ENCODE data around the gene TSPAN14.

Gene TSPAN14

DNA sequence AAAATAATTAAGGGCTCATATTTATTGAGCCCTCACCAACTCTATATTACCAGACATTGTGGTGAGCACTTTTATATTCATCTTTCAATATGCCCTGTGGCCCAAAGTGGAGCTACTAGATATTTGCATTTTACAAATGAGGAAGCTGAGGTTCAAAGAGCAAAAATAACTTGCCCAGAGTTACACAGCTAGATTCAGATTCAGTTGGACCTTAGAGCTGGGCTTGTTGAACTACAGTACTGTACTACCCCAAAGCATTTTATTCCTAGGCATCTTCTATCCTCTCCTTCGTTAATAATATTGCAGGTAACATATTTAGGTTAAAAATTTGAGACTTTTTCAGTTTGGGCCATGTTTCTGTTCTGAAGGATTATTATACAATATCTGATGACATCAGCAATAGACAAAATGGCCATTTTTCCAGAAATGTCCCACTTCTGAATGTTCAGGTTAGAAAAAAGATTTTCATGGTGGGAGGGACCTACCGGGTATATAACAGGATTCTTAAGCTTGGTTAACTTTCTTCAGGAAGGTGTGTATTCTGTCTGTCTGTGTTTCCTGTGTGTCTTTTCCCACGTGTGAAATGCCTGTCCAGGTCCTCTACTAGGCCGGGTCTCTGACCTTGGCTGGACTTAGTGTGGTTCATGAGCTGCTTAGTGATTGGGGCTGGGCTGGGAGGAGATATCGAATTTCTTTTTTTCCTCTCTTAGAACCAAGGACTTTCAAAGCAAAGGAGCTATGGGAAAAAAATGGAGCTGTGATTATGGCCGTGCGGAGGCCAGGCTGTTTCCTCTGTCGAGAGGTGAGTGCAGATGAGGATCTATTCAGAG is 32.2 kb upstream of the TSPAN14 start:
- DNase-seq (ENCODE audit: low read depth), result no peak

DNA sequence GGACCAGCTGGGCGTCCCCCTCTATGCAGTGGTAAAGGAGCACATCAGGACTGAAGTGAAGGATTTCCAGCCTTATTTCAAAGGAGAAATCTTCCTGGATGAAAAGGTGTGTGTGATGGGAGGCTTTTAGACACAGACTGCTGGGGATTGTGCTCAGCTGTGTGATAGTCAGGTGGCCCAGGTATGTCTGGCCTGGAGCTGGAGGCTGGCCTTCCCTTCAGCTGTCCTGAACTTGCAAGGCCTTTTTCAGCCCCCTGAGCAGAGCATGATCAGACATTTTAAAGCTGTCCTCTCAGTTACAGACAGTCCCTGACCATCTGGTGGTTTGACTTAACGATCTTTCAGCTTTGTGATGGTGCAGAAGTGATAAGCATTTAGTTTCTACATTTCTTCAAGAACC is 28.2 kb upstream of the TSPAN14 start:
- no peak for DNase-seq (ENCODE audit: low read depth)

GRCh38 chr10:80427541-80427940 is 26.6 kb upstream of the TSPAN14 start:
- no peak for DNase-seq (ENCODE audit: low read depth)

DNA sequence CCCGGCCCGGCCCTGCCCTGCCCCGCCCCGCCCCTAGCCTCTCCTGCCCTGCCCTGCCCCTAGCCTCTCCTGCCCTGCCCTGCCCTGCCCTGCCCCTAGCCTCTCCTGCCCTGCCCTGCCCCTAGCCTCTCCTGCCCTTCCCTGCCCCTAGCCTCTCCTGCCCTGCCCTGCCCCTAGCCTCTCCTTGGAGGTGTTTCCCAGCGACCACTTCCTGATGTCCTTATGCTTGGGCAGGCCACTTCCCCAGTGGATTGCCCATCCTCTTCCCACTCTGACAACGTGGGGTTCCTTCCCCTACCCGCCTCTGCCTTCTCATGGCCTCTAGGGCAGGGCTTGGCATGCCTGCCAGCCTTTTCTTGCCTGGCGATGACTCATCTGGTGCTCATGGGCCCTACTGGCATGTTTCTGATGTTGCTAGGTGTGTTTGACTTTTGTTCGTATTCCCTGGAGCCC is 24.6 kb upstream of the TSPAN14 start:
- no peak for DNase-seq (ENCODE audit: low read depth)

GRCh38 chr10:80433134-80433533 is 21.0 kb upstream of the TSPAN14 start:
- no peak for DNase-seq (ENCODE audit: low read depth)

DNA sequence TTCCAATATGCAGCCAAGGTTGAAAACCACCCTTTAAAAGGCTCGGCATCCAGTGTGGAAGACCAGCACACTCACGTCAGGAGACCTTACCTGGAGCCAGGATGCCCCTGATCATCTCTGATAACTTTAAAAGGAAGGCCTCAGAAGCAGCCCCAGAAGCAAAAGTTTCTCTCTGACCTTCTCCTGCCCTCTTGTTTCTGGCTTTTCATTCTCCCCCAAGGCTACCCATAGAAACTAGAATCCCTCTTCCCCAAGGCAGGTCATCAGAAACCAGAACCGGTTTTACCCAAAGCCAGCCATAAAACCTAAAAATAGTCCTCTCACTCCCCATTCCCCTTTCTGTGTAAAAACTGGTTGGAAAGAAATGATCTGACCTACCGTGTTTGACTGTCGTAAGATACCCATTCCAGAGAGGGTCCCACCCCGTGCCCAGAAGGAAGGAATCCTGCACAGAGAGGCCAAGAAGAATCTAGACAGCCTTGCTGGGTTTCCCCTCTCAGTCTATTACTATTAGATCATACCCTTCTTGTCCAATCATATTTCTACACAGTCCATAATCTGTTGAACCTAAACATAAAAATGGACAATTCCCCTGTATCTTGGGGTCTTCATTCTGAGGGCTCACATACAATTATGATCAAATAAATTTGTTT is 17.5 kb upstream of the TSPAN14 start:
- no peak for DNase-seq (ENCODE audit: low read depth)

DNA sequence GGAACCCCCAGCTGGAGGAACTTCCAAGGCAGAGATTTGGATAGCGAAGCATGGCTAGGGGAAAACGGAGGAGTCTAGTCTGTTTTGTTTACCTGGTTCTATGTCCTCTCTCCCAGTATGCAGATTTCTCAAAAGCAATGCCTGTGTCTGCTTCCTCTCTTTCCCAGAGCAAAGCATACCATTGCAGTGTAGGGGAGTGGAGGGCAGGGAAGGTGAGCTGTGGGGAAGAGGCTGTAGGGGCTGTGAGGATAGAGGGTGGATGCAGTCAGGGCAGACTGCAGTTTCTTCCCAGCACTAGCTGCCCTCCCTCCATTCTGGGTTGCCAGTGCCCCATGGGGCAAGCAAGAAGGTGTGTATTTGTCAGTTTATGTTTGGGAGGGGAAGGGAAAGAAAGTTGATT is 16.9 kb upstream of the TSPAN14 start:
- no peak for DNase-seq (ENCODE audit: low read depth)

DNA sequence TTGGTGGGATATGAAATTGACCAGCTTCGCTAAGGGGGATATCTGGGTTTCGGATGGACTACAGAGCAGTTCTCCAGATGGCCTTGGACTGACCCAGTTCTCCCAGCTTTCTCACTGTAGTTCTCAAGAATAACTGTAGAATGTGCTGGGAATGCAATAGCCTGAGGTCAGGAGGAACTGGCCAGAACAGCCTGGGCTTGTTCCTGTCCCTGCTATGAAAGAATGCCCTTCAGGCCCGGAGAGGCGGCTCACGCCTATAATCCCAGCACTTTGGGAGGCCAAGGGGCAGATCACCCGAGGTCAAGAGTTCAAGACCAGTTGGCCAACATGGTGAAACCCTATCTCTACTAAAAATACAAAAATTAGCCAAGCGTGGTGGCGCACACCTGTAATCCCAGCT is 12.3 kb upstream of the TSPAN14 start:
- no peak for DNase-seq (ENCODE audit: low read depth)

DNA sequence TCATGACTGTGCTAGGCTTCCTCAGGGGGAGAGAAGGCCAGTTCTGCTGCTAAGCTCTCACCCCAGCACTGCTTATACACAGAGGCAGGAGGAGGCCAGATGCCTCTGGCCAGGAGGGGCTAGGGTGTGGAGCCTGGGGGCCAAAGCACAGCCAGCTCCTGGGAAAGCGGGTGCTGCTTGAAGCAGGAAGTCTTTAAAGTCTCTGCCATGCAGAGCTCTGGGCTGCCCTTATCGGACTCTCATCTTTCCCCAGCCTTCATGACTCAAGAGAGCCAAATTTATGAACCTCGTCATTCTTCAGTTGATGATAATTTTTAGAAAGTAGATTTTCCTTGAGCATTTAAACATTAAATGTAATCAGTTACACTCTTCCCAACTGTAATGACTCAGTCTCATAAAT is 11.2 kb upstream of the TSPAN14 start:
- DNase-seq (ENCODE audit: low read depth), result no peak

DNA sequence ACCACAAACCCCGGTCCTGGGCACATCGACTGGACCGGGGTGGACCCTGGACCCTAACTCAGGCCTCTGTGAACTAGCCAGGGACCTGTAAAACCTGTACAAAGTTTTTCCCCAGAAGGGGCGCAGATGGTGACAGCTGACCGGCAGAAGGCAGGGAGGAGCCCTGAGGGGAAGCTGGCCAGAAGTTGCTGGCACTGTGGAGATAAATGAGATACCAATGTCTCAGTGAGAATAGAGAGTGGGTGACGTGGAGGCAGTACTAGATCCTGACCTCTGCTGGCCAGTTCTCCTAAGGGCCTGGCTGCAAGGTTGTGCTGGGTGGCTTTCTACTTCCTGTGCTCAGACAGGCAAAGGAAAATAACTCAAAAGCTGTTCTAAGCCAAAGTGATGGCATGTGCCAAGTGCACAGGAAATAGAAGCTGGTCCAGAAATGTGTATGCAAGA is 10.6 kb upstream of the TSPAN14 start:
- DNase-seq (ENCODE audit: low read depth), result peak; percentile 44

DNA sequence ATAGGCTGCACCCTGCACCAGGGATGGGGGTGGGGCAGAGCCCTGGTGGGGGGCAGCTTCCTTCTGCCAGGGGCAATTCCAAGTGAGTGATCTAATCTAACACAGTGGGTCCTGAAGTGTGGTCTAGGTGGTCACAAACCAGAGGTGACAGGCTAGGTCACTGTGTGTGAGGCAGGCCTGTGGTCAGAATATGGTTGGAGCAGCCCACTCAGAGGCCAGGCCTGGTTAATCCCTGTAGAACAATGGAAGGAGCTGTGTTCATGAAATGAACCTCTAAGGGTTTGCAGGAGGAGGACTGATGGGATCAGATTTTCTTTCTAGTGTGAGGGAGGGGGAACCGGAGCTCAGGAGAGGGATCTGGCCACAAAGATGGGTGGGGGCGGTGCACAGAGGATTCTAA is 10.0 kb upstream of the TSPAN14 start:
- DNase-seq (ENCODE audit: low read depth), result no peak

DNA sequence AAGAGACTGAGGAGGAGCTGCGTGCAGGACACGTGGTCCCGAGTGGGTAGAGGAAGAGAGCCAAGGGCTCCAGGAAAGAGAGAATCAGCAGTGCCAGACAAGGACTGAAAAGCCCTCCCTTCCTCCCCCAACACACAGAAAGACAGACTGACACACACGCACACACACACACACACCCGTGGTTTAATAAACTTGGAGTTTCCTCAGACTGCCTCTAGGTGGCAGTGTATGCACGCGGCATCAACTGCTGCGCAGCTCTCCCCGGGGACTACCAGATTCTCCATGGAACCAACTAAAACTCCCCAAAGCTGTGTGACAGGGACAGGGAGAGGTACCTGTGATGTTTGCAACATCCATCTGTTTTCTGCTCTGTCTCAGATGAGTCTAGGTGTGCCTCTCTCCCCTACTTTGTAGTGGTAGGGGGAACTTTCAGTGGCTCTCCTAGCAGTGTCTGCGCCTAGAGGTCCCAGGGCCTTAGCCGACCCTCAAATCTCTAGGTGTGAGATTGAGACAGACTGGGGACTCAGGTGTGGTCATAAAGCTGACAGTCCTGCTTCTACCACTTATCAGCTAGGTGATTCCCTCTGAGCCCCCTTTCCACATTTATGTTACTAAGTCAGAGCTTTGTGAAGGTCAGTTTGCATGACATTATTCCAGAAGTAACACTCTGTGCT is 9.3 kb upstream of the TSPAN14 start:
- DNase-seq (ENCODE audit: low read depth), result peak; percentile 76

DNA sequence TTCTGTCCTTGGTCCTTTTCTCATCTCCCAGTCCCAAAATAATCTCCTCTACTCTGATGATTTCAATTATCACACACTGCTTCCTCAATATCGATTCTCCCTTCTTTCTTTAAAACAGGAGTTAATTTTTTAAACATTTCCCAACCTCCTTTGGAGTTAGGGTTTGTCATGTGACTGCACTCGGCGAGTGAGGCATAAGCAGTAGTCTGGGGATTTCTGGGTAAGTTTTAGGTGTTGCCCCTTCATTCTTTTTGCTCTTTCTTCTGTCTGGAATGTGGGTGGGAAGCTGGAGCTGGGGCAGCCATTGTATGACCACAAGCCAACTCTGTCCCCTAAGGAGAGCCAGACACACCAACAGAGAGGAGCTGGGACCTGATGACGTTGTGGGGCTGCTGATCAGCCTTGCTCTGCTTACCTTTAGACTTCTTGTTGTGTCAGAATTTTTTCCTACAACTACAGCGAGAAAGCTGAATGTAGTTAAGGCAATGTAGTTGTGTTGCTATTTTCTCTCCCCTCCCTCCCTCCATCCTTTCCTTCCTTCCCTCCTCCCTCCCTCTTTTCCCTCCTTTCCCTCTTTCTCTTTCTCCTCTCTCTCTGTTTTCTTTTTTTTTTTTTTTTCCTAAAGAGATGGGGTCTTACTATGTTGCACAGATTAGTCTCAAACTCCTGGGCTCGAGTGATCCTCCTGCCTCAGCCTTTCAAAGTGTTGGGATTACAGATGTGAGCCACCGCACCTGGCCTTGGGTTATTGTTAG is 6.5 kb upstream of the TSPAN14 start:
- DNase-seq (ENCODE audit: low read depth), result no peak

- no peak for DNase-seq (ENCODE audit: low read depth)
Measured at GRCh38 chr10:80448209-80448942, 5.7 kb upstream of the TSPAN14 start.

- DNase-seq (ENCODE audit: low read depth), result no peak
Measured at GRCh38 chr10:80449520-80449919, 4.6 kb upstream of the TSPAN14 start.

- DNase-seq (ENCODE audit: low read depth), result no peak
Measured at GRCh38 chr10:80451132-80451531, 3.0 kb upstream of the TSPAN14 start.

DNA sequence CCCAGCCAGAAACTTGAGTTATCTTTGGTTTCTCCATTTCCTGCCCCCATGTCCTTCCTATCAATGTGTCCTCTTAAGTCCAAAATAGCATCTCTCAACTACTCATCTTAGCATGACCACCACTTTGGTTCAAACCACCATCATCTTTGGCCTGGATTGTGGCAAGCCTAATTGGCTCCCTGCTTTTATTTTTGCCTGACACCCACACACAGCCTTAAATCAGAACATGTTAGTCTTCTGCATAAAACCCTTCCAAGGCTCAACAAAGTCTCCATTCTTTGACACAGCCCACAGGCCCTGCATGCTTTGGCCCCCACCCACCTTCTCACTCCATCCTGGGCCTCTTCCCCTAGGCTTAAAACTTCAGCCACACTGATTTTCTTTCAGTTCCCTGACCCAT is 2.0 kb upstream of the TSPAN14 start:
- DNase-seq (ENCODE audit: low read depth), result no peak

DNA sequence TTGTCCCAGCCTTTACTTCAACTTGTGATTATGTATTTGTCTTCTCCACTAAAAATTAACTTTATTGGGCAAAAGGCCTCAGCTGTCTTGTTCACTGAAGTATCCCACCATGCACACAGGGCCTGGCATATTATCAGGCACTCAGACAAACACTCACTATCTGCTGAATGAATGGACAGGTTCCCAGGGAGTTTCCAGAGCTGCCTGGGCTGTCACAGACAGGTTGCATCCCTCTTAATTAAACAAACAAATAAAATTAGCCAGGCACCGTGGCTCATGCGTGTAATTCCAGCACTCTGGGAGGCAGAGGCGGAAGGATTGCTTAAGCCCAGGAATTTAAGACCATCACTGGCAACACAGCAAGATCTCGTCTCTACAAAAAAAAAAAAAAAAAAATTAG is 1.5 kb upstream of the TSPAN14 start:
- DNase-seq (ENCODE audit: low read depth), result no peak

GRCh38 chr10:80453056-80453841 is 861 bp upstream of the TSPAN14 start:
- no peak for DNase-seq (ENCODE audit: low read depth)

DNA sequence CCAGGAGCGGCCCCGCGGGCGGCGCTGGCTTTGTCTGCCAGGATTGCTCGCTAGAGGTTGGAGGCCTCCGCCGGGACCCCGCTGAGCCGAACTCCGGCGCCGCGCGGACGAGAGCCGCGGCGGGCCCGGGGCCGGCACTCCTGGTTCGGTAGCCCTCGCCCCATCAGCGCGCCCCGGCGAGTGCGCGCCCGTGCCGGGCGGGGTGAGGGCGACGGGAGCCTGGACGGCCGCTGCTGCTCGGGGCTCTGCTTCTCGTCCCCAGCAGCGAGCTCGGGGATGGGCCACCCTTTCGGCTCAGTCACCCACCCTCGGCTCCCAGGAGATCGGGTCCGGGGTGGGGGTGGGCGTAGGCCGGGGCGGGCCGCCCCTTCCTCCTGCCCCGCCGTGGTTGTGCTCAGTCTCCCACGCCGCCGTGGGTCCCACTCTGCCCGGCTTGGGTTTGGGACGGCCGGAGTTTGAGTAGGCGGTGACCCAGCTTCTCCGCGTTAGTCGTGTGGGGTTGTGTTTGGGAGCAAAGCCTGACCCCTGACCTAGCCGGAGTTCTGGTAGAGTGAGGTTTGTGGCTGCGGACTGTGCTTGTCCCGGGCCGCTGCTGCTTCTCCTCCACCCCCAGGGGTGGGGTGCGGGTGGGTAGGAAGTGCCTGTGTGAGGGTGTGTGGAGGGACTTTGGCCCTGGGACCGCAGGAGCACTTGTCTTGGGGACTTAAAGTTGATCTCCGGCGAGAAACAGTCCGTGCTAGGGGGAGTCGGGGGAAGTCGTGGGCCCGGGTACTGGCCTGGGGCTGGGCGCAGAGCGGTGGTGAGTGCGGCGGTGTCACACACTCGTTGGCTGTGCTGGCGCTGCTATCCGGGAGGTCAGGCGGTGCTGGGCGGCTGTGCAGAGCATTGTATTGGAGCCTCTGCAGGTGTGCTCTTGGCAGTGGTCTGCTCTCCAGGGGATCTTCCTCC is 677 bp downstream of the TSPAN14 start:
- peak; percentile 44 for DNase-seq (ENCODE audit: low read depth)
